ENCODE results near the gene NEK1.

DNA sequence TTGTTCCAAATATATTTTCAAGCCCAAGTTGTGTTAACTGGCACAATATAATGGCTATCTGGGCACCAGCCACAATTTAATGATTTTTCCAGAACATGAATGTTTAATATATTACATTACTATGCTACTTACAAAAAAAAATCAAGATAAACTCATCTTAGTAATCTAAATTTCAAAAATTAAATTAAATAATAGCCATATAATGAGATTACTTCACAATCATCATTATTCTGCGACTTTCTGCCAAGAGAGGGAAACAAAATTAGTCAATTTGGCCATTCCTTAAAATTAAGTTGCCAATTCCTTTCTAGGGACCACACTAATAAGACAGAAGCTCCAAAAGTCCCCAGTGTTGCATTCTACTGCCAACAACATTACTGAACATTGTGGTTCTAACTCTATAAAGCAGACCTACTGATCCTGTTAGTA lies 7.5 kb downstream of the NEK1 start:
- TF ChIP-seq, protein P1, sequence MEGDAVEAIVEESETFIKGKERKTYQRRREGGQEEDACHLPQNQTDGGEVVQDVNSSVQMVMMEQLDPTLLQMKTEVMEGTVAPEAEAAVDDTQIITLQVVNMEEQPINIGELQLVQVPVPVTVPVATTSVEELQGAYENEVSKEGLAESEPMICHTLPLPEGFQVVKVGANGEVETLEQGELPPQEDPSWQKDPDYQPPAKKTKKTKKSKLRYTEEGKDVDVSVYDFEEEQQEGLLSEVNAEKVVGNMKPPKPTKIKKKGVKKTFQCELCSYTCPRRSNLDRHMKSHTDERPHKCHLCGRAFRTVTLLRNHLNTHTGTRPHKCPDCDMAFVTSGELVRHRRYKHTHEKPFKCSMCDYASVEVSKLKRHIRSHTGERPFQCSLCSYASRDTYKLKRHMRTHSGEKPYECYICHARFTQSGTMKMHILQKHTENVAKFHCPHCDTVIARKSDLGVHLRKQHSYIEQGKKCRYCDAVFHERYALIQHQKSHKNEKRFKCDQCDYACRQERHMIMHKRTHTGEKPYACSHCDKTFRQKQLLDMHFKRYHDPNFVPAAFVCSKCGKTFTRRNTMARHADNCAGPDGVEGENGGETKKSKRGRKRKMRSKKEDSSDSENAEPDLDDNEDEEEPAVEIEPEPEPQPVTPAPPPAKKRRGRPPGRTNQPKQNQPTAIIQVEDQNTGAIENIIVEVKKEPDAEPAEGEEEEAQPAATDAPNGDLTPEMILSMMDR (optimal IDR thresholded peaks at IDR 0.05 in 1 of 3, IDR thresholded peaks at IDR 0.05 in 1 of 3, conservative IDR thresholded peaks at IDR 0.05 in 1 of 3; ENCODE audit: extremely low read depth in 1 of 3, insufficient read depth in 2 of 3, low read length in 3 of 3) = no peak
- no peak for TF ChIP-seq EZH2 (IDR thresholded peaks at IDR 0.05; ENCODE audit: low read length)

Data from keratinocyte (primary cell).